ENCODE measurements around the gene ICA1.
"Not testable (repeated sequence)": the region's sequence is repeated elsewhere in the genome, so short reads cannot be mapped to it uniquely, and the experiment has no call there.

ICA1 gene

DNA sequence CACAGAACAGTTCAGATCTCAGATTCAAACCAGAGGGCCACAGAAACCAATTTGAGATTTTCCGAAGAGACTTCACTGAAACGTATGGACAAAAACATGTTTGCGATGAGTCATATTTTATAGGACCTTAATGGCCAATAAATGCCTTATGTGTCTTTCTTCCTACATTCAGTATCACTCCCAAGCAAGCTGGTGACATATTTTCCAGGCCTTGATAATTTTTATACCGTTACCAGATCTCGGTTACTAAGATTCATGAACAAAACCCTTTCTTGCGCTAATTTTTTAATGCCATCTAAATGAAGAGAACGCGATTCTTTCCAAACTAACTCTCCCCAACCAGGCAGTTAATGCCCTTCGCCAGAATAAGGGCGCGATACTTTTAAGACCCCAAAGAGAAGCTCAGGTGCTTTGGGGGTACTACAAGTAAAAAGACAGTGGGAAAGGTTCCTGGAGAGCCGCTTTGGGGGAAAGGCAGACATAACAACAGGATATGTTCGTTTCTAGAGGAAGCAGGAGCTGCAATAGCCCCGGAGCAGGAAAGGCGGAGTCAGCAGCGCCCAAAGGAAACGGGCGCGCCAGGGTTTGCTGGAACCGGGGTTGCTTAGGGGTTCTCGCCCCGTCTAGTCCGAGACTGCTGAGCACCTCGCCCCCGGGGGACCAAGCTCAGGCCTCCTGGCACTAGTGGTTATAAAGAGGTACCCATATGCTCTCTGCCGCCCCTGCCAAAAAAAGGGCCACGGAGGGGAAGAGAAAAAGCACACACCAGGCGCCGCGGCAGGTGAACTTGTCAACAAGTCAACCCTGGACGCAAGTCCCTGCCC lies 884 bp downstream of the ICA1 start:
- DNase-seq = peak; percentile 46

DNA sequence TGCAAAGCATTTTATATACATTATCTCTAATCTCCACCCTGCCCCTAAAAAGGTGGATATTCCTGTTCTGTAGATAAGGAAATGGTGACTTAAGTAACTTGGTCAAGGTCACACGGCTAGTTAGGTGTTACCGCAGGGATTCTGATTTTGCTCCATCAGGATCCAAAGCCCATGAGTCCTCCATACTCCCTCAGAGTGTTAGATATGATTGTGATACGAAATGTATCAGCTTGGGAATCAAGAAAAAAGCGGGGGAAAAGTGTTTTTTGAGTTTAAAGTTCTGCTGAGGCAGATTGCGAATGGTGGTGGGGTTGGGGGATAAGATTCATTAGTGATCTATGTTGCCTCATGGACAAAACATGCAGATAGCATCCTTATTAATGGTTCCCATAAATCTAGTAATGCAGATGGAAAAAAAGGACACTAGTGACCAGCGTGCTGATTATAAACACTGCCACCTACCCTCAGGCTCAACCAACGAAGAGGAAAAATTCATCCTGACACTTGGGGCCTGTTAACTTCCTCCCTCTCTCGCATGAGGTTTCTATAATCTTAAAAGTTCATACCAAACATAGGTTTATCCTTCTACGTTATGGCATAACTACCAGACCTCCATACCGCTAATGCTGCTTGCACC lies 2.3 kb downstream of the ICA1 start:
- no peak for DNase-seq

DNA sequence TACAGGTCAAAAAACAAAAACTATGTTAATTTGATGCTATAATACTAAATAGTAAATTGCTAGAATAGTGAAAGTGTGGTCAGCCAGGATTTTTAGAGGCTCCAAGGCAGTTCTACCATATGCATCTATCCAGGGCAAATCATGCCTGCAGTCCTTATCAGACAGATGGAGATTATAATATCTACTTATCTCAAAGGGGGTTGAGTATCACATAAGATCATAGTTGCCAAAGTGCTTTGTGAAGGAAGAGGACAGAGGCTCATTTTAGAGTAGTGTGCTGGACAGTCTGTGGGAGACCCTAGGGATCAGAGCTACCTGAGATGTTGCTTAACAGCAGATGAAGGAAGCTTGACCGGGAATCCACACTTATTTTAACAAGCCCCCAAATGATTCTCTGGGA lies 3.2 kb downstream of the ICA1 start:
- no peak for DNase-seq

GRCh38 chr7:8258166-8258565 lies 3.8 kb downstream of the ICA1 start:
- no peak for DNase-seq

DNA sequence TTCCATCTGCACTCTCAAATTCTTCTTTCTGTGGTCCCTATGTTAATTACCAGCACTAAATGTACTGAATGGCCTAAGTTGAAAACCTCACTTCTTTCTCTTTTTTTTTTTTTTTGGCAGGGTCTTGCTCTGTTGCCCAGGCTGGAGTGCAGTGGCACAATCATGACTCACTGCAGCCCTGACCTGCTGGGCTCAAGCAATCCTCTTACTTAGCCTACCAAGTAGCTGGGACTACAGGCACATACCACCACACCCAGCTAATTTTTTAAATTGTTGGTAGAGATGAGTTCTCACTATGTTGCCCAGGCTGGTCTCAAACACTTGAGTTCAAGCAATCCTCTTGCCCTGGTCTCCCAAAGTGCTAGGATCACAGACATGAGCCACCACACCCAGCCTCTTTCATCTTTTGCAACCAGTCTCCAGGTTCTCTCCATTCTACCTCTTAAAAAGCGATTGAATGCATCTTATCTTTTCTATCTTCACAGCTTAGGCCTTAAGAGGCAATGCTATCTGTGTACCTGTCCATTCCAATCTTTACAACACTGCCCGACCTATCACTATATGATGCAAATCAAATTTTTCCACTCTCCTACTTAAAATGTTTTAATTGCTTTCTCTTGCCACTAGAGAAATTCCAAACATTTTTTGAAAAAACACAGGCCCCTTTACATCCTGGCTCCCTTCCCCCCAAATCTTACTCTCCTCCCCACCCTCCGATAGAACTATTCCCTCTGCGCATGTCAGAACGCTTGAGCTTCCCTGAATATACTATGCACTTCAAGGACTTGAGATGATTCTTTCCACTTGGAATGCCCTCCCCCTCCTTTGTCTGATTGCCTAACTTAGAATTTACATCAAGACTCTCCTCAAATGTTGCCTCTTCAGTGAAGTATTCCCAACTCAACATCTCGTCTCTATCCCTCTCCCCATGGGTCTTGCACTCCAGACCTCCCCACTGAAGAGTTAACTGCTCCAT lies 6.0 kb downstream of the ICA1 start:
- no peak for DNase-seq

DNA sequence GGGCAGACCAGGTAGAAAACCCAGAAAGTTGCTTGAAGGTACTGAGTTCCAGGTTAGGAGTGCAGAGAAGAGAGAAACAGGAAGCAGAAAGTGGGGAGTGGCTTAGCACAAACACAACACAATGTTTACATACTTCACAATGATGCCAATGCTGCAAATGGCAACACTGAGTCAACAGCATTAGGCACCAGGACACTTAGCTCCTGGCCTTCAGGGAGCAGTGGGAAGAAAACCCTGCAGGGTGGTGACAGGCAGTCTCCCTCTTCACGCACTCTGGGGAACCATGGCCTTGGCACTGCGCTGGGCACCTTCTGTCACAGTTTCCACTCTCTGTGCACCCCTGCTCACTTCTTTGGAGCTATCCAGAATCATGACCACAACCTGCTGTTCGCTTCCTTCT lies 7.3 kb downstream of the ICA1 start:
- no peak for DNase-seq

- no peak for DNase-seq
These were observed 7.8 kb downstream of the ICA1 start for GRCh38 chr7:8254215-8254614.

DNA sequence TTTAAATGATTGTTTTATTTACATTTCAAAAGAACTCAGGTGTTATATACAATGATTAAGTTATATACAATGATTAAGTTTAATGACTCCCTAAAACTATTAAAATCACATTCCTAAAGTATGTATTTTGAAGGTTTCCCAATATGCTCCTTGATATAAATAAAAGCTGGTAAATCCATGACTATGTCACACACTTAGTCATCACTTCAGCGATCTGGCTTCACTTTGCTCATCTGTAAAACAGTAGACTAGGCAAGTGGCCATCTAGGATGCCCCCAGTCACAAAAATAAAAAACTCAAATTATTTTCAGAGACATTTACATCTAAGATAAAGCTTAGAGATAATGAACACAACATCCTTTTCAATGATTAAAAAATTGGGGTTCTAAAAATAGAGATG lies 10.8 kb downstream of the ICA1 start:
- no peak for DNase-seq

DNA sequence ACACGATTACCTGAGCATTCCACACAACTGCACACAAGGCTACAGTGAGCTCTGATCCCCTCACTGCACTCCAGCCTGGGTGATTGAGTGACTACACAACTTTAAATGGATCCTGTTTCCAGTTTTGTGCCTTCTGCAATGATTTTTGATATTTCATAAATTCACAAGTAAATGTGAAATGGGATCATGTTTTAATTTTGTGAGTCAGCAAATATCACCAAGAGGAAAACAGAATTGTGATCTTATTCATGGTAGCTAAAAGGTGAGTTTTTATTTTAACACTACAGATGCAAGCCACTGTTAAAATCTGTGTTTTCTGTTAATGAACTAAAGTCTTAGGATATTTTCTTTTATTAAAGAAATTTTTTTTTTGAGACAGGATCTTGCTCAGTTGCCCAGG lies 11.4 kb downstream of the ICA1 start:
- no peak for DNase-seq

DNA sequence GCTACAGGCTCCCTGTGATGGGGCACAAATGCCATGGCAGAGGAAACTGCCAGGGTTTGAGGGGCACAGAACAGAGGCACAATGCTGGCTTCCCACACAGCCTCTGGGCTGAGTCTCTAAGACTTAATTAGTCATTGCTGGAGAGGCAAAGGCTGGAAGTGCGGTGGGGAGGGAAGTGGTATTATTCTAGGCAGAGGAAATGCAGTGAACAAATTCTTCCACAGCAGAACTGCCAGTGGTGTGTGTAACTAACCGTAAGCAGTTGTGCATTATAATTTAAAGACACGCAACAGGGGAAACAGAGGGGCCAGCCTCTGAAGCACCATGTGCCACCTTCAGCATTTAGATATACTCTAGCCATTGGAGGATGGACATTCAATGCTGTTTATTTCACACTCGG lies 12.8 kb downstream of the ICA1 start:
- DNase-seq = no peak

DNA sequence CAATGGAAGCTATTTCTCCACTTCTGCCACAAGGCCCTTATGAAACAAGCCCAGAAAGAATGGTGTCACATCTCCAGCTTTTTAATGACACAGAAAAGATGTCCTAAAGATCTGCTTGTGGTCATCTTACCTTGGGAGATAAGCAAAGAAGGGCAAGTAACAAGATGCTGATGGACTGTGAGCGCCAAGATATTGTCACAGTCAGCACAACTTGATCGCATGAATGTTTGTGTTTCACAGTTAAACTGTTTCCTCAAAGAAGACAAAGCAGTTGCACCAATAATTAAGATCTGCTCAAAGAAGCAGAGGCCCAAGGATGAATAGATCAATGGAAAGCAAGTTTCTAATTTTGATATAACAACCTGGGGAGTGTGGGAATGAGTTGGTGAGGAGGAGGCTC lies 15.9 kb downstream of the ICA1 start:
- DNase-seq = no peak

GRCh38 chr7:8245032-8245431 lies 16.9 kb downstream of the ICA1 start:
- DNase-seq = not testable (repeated sequence)

- DNase-seq = not testable (repeated sequence)
These were observed 18.9 kb downstream of the ICA1 start for GRCh38 chr7:8243059-8243458.

DNA sequence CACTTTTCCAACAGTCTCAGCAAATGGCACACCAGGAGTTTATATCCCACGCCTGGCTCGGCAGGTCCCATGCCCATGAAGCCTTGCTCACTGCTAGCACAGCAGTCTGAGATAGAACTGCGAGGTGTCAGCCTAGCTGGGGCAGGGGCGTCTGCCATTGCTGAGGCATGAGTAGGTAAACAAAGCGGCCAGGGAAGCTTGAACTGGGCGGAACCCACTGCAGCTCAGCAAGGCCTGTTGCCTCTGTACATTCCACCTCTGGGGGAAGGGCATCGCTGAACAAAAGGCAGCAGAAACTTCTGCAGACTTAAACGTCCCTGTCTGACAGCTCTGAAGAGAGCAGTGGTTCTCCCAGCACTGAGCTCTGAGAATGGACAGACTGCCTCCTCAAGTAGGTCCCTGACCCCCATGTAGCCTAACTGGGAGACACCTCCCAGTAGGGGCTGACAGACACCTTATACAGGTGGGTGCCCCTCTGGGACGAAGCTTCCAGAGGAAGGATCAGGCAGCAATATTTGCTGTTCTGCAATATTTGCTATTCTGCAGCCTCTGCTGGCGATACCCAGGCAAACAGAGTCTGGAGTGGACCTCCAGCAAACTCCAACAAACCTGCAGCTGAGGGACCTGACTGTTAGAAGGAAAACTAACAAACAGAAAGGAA lies 22.1 kb downstream of the ICA1 start:
- DNase-seq = not testable (repeated sequence)

GRCh38 chr7:8236780-8237407 lies 25.1 kb downstream of the ICA1 start:
- no peak for DNase-seq

- DNase-seq = peak; percentile 80
These were observed 28.7 kb downstream of the ICA1 start for GRCh38 chr7:8232999-8233847.

DNA sequence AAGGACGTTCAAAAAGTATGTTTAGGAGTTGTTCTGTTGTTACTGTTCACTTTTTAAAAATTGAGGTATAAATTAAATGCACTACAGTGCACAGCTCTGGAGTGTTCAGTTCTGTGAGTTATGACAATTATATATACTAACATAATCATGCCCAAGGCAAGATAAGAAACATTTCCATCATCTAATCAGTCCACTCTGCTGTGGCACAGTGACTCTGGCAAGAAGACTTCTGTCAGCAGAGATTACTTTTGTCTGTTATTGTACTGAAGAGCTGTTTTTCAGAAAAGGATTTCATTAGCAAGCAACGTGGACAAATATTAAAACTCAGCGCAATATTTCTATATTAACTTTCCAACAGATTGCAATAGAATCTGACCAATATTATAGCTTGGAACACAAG lies 32.0 kb downstream of the ICA1 start:
- DNase-seq = peak; percentile 30

- no peak for DNase-seq
These were observed 32.9 kb downstream of the ICA1 start for GRCh38 chr7:8228766-8229674.

DNA sequence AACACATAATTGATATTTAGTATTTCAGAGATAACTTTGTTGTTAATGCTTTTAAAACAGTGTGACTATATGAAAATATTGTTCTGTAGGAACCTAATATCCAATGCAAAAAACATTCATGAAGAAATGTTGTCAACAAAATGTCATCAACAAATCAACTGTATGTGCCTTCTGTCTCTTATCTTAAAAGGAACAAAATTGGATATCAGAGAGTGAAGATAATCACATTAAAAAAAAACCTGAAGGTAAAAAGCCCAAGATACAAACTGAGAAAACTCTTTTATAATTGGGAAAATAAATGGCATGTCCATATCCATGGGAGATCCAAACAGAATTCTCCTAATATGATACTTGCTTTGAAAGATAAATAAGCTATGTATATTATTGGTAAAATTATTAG lies 33.9 kb downstream of the ICA1 start:
- DNase-seq = no peak

- DNase-seq = no peak
These were observed 34.7 kb downstream of the ICA1 start for GRCh38 chr7:8227261-8227660.

Measured in OCI-M1 (cell line).